ENCODE results near the gene PCOLCE2.
A peak's percentile ranks its signal among the peaks of the same experiment; 100 is the strongest.

Gene PCOLCE2

DNA sequence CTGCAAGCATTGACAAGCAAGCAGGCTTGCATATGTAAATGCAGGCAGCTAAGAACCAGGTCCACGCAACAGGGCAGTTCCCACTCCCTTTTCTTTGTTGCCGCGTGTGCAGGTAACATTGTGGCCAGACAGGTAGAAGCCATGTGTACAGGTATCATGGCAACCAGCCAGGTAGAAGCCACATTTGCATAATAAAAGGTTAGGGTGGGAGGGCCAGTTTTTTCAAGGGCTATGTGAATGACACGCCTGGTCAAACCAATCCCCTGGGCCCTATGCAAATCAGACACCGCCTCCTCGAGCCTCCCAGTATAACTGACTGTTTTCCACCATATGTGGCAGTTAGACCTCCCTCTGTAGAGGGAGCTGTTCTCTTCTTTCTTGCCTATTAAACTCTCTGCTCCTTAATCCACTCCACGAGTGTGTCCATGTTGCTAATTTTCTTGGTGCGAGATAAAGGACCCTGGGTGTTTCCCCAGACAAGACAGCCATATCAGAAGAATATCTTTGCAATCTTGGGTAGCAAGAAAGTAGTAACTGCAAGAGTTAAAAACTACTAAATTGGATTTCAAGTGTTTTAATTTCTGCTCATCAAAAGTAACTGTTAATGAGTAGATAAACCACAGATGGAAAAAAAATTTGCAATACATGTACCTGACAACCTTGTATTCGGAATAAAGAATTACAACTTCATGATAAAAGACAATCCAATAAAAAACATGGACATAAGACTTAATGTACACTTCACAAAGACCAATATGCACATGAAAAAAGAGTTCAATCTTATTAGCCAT, 21.8 kb downstream of the PCOLCE2 start:
- Histone ChIP-seq H3K9ac (ENCODE audit: low read length) (no peak overlapping the region), H3F3A (ENCODE audit: insufficient read depth, low read length) (no peaks in the 10 kb centered on the region), H3K9me3 (ENCODE audit: low read length) (no peaks in the 10 kb centered on the region), H3K4me2 (ENCODE audit: low read length) (no peak overlapping the region), H3K4me3 (ENCODE audit: low read depth, low read length, poor library complexity, severe bottlenecking) (no peak overlapping the region), H3K36me3 (ENCODE audit: insufficient read depth, low read length) (no peaks in the 10 kb centered on the region), H3K79me2 (ENCODE audit: insufficient read depth, low read length) (no peaks in the 10 kb centered on the region), H4K20me1 (ENCODE audit: insufficient read depth, low read length) (no peaks in the 10 kb centered on the region), H2AFZ (ENCODE audit: low read length) (no peak overlapping the region), H3K27ac (ENCODE audit: low read depth, low read length, poor library complexity, severe bottlenecking) (no peak overlapping the region), H3K27me3 (ENCODE audit: insufficient read depth, low read length) (no peaks in the 10 kb centered on the region), H3K4me1 (ENCODE audit: insufficient read depth, low read length, severe bottlenecking) (no peaks in the 10 kb centered on the region), H3K9me2 (ENCODE audit: low read depth, low read length) (no peaks in the 10 kb centered on the region)
- TF ChIP-seq, protein P1, sequence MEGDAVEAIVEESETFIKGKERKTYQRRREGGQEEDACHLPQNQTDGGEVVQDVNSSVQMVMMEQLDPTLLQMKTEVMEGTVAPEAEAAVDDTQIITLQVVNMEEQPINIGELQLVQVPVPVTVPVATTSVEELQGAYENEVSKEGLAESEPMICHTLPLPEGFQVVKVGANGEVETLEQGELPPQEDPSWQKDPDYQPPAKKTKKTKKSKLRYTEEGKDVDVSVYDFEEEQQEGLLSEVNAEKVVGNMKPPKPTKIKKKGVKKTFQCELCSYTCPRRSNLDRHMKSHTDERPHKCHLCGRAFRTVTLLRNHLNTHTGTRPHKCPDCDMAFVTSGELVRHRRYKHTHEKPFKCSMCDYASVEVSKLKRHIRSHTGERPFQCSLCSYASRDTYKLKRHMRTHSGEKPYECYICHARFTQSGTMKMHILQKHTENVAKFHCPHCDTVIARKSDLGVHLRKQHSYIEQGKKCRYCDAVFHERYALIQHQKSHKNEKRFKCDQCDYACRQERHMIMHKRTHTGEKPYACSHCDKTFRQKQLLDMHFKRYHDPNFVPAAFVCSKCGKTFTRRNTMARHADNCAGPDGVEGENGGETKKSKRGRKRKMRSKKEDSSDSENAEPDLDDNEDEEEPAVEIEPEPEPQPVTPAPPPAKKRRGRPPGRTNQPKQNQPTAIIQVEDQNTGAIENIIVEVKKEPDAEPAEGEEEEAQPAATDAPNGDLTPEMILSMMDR (IDR thresholded peaks at IDR 0.05; ENCODE audit: low read length) = peak; percentile 10; the same call in 1 of the 2 replicates
- TF ChIP-seq EZH2 (IDR thresholded peaks at IDR 0.05; ENCODE audit: borderline replicate concordance, low read length) = no peak

DNA sequence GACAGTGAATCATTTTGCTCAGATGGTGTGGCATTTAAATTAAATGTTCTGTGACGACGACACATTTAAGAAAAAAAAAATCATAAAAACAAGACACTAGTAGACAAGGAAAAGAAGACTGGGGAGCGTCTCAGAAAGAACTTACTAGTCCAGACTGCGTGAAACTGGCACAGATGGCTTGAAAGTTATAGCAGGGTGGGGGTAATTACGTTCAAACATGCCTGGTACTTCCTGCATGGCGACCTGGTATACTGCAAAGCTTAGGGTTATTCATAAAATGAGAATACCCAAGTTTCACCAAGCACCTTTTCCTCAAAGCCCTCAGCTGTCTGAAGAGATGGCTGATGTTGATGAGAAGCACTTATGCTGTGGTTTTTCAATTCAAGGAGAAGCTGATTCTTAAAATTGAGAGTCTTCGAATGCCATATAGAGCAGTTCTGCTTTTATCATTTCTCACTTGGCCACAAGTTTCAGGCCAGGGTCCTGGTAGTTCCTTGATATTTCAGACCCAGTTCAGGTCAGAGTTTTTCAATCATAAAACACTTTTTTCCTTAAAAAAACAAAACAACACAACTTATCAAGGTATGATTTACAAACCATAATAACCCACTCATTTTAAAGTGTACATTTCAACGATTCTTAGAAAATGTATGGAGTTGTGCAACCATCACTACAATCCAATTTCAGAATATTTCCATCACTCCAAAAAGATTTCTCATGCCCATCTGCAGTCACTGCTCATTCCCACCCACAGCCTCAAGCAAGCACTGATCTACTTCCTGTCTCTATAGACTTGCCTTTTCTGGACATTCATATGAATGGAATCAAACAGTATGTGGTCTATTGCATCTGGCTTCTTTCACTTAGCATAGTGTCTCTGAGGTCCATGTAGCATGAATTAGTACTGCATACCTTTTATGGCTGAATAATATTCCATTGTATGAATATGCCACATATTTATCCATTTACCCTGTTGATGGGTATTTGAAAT, 24.7 kb downstream of the PCOLCE2 start:
- TF ChIP-seq, protein P1 (IDR thresholded peaks at IDR 0.05; ENCODE audit: low read length) = no peak
- TF ChIP-seq EZH2 (IDR thresholded peaks at IDR 0.05; ENCODE audit: borderline replicate concordance, low read length) = no peak
- no peaks in the 10 kb centered on the region for H3F3A ChIP-seq (ENCODE audit: insufficient read depth, low read length)
- no peaks in the 10 kb centered on the region for H3K4me1 ChIP-seq (ENCODE audit: insufficient read depth, low read length, severe bottlenecking)
- no peak overlapping the region for H3K4me2 ChIP-seq (ENCODE audit: low read length)
- H3K36me3 ChIP-seq (ENCODE audit: insufficient read depth, low read length) = no peaks in the 10 kb centered on the region
- no peaks in the 10 kb centered on the region; the same call in 1 of the 2 replicates for H3K27me3 ChIP-seq (ENCODE audit: insufficient read depth, low read length)
- no peak overlapping the region for H2AFZ ChIP-seq (ENCODE audit: low read length)
- H3K79me2 ChIP-seq (ENCODE audit: insufficient read depth, low read length) = no peaks in the 10 kb centered on the region
- no peaks in the 10 kb centered on the region for H4K20me1 ChIP-seq (ENCODE audit: insufficient read depth, low read length)
- H3K27ac ChIP-seq (ENCODE audit: low read depth, low read length, poor library complexity, severe bottlenecking) = no peak overlapping the region
- no peaks in the 10 kb centered on the region for H3K9me2 ChIP-seq (ENCODE audit: low read depth, low read length)
- no peak overlapping the region for H3K4me3 ChIP-seq (ENCODE audit: low read depth, low read length, poor library complexity, severe bottlenecking)
- no peak overlapping the region for H3K9ac ChIP-seq (ENCODE audit: low read length)
- H3K9me3 ChIP-seq (ENCODE audit: low read length) = no peaks in the 10 kb centered on the region

DNA sequence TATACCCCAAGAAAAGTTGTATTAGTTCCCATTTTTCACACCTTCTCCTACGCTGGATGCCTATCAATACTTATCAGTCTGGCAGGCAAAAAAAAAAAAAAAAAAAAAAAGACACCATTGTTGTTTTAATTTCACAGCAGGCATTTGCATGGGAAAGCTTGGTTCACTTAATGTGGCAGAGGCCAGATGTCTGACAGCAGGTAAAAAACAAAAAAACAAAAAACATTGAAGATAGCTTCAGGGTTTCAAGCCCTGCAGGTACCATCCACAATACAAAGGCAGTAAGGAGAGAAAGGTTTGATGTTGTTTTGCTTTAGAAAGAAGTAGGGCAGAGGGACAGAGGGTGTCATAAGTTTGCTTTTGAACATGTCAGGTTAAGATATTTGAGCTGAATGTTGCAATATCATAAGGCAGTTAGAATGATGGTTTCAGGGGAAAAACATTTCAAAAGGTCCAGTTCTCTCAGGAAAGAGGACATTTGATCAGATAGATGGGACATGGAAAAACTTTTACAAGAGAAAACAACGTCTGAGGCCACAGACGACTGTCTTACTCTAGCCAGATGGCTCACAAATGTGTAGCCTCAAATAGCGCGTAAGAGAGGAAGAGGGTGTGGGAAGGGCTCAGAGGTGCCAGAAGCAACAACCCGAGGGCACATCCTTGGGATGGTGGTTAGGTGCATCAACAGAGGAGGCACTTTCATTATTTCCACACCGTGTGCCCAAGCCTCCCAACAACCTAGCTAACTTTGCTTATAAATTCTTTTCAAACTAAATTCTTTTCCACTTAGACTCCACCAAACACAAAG, 25.7 kb downstream of the PCOLCE2 start:
- H3K27me3 ChIP-seq (ENCODE audit: insufficient read depth, low read length) = no peaks in the 10 kb centered on the region; the same call in 1 of the 2 replicates
- H3K27ac ChIP-seq (ENCODE audit: low read depth, low read length, poor library complexity, severe bottlenecking) = no peak overlapping the region
- no peak overlapping the region for H3K9ac ChIP-seq (ENCODE audit: low read length)
- H4K20me1 ChIP-seq (ENCODE audit: insufficient read depth, low read length) = no peaks in the 10 kb centered on the region
- no peak overlapping the region for H3K4me2 ChIP-seq (ENCODE audit: low read length)
- H3K9me2 ChIP-seq (ENCODE audit: low read depth, low read length) = no peaks in the 10 kb centered on the region
- no peaks in the 10 kb centered on the region for H3K4me1 ChIP-seq (ENCODE audit: insufficient read depth, low read length, severe bottlenecking)
- no peaks in the 10 kb centered on the region for H3K36me3 ChIP-seq (ENCODE audit: insufficient read depth, low read length)
- no peak overlapping the region for H3K4me3 ChIP-seq (ENCODE audit: low read depth, low read length, poor library complexity, severe bottlenecking)
- TF ChIP-seq EZH2 (IDR thresholded peaks at IDR 0.05; ENCODE audit: borderline replicate concordance, low read length) = no peak
- TF ChIP-seq, protein P1 (IDR thresholded peaks at IDR 0.05; ENCODE audit: low read length) = no peak
- no peaks in the 10 kb centered on the region for H3F3A ChIP-seq (ENCODE audit: insufficient read depth, low read length)
- no peaks in the 10 kb centered on the region for H3K9me3 ChIP-seq (ENCODE audit: low read length)
- no peaks in the 10 kb centered on the region for H3K79me2 ChIP-seq (ENCODE audit: insufficient read depth, low read length)
- no peak overlapping the region for H2AFZ ChIP-seq (ENCODE audit: low read length)
